H1 (cell line): Measurements from ENCODE around the gene TRIM67.

Experiments
- ASH2L ChIP-seq: fragments of 200-600, 300-600 bp; sonication (generic); IDR thresholded peaks from one replicate; pipeline ENCODE4 v1.7.1; 2017; ENCODE audit warnings: low read length
- EP300 ChIP-seq, 2 experiments: IDR thresholded peaks; 1 replicate in 1 of 2; 2 replicates in 1 of 2; pipeline ENCODE4 v1.6.1; 2011 to 2012; ENCODE audit warnings: low read depth in 2 of 2, low read length in 2 of 2, mild to moderate bottlenecking in 2 of 2, borderline replicate concordance in 1 of 2, inconsistent platforms in 1 of 2, moderate library complexity in 1 of 2
- NANOG ChIP-seq: IDR thresholded peaks from 2 replicates; pipeline ENCODE4 v1.6.1; 2011; ENCODE audit warnings: low read length, low read depth, mild to moderate bottlenecking, inconsistent platforms; ENCODE audit not compliant: insufficient read depth, poor library complexity, severe bottlenecking
- SRF ChIP-seq: IDR thresholded peaks from 2 replicates; pipeline ENCODE4 v1.6.1; 2011; ENCODE audit warnings: mild to moderate bottlenecking, low read depth, low read length, moderate library complexity
- TAF1 ChIP-seq: IDR thresholded peaks from 2 replicates; pipeline ENCODE4 v1.6.1; 2011; ENCODE audit warnings: mild to moderate bottlenecking, low read depth, low read length

DNA sequence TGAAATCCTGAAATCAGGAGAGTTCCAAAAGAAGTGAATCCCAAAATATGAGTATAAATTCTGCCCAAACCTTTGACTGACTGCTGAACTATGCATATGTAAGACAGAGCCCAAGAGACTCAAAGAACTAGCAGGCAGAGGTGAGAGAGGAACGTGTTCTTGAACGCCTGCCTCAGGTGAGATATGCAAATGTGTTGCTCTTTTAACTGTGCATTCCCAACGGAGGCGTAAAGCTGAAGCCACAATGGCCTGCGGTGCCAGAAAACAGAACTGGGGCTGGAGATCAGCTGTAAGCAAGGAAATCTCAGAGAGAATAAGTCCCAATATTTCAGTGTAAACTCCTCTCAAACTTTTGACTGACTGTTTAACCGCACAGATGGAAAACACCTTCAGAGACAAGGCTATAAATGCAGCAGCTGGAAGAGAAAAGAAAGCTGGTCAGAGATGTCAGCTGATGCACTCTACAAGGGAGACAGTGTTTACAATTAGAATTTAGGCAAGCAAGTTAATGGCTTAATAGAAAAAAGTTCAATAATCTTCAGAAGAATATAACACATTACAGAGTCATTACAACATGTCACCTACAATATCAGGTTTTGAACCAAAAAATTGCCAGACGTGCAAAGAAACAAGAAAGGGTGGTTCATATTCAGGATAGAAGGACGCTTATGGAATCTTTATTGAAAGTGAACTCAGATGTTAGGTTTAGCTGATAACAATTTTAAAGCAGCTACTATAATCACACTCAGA lies 43.0 kb upstream of the TRIM67 start:
- TF ChIP-seq EP300 (IDR thresholded peaks at IDR 0.05; ENCODE audit: borderline replicate concordance in 1 of 2, low read depth in 2 of 2, low read length in 2 of 2) (no peak), TAF1 (no peak), SRF (no peak), ASH2L (no peak), NANOG (no peak)
